22Rv1 (cell line): ENCODE results near the gene NBAS.

Experiments used
- CTCF ChIP-seq: fragments of 450-650 bp; IDR thresholded peaks from 2 replicates; pipeline ENCODE4 v1.5.1; 2017; ENCODE audit warnings: mild to moderate bottlenecking
- ZFX ChIP-seq: fragments of 450-650 bp; IDR thresholded peaks from 2 replicates; pipeline ENCODE4 v1.6.1; 2017; ENCODE audit warnings: antibody characterized with exemption, borderline replicate concordance

- TF ChIP-seq CTCF (no peak), ZFX (no peak)
Observed at GRCh38 chr2:15494877-15495276, 66.3 kb downstream of the NBAS start.
